ENCODE data around the gene POU6F1.

POU6F1 gene

DNA sequence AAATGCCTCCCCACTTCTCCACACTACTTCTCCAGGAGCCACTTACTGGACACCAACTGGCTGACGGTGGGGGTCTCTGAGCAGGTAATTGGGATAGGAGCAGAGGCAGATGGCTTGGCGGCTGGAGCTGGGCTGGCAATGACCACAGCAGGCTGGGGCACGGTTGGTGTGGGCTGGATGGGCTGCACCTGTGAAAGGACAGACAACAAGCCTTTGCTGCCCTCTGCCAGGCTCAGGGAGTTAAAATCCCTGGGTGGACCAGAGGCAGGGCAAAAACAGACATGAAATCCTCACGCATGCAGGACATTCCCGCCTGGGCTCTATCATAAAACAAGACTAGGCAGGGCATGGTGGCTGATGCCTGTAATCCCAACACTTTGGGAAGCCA, 25.6 kb downstream of the POU6F1 start:
- Histone ChIP-seq H3K27me3 (ENCODE audit: control insufficient read depth, insufficient read depth, low read length) (no peaks in the 10 kb centered on the region), H3K4me3 (ENCODE audit: low read length) (no peak overlapping the region), H3K36me3 (ENCODE audit: insufficient read depth, low read length) (no peaks in the 10 kb centered on the region), H3K9me3 (replicated peaks; ENCODE audit: low read length) (no peaks in the 10 kb centered on the region), H3K4me1 (ENCODE audit: control insufficient read depth, insufficient read depth, low read length) (no peaks in the 10 kb centered on the region), H3K9ac (ENCODE audit: low read depth, low read length) (no peak overlapping the region), H3K4me2 (ENCODE audit: low read length) (no peak overlapping the region)

- Histone ChIP-seq H3K9ac (ENCODE audit: low read depth, low read length) (no peak overlapping the region), H3K4me1 (ENCODE audit: control insufficient read depth, insufficient read depth, low read length) (no peaks in the 10 kb centered on the region), H3K4me3 (ENCODE audit: low read length) (no peak overlapping the region), H3K4me2 (ENCODE audit: low read length) (no peak overlapping the region), H3K36me3 (ENCODE audit: insufficient read depth, low read length) (no peaks in the 10 kb centered on the region), H3K9me3 (replicated peaks; ENCODE audit: low read length) (no peaks in the 10 kb centered on the region), H3K27me3 (ENCODE audit: control insufficient read depth, insufficient read depth, low read length) (no peaks in the 10 kb centered on the region)
These were observed 26.2 kb downstream of the POU6F1 start for GRCh38 chr12:51191516-51192283.

- H3K4me2 ChIP-seq (ENCODE audit: low read length), result no peak overlapping the region
These were observed 27.0 kb downstream of the POU6F1 start for GRCh38 chr12:51190820-51191219.

GRCh38 chr12:51189790-51190355, 28.0 kb downstream of the POU6F1 start:
- Histone ChIP-seq H3K9ac (ENCODE audit: low read depth, low read length) (no peak overlapping the region), H3K36me3 (ENCODE audit: insufficient read depth, low read length) (no peaks in the 10 kb centered on the region), H3K9me3 (replicated peaks; ENCODE audit: low read length) (no peaks in the 10 kb centered on the region), H3K4me3 (ENCODE audit: low read length) (no peak overlapping the region), H3K4me1 (ENCODE audit: control insufficient read depth, insufficient read depth, low read length) (no peaks in the 10 kb centered on the region), H3K27me3 (ENCODE audit: control insufficient read depth, insufficient read depth, low read length) (no peaks in the 10 kb centered on the region), H3K4me2 (ENCODE audit: low read length) (no peak overlapping the region)

More at GRCh38 chr12:51190820-51191219, 27.0 kb downstream of the POU6F1 start:
- Histone ChIP-seq H3K27me3 (ENCODE audit: control insufficient read depth, insufficient read depth, low read length) (no peaks in the 10 kb centered on the region), H3K4me1 (ENCODE audit: control insufficient read depth, insufficient read depth, low read length) (no peaks in the 10 kb centered on the region), H3K9ac (ENCODE audit: low read depth, low read length) (no peak overlapping the region), H3K4me3 (ENCODE audit: low read length) (no peak overlapping the region), H3K9me3 (replicated peaks; ENCODE audit: low read length) (no peaks in the 10 kb centered on the region), H3K36me3 (ENCODE audit: insufficient read depth, low read length) (no peaks in the 10 kb centered on the region)

DNA sequence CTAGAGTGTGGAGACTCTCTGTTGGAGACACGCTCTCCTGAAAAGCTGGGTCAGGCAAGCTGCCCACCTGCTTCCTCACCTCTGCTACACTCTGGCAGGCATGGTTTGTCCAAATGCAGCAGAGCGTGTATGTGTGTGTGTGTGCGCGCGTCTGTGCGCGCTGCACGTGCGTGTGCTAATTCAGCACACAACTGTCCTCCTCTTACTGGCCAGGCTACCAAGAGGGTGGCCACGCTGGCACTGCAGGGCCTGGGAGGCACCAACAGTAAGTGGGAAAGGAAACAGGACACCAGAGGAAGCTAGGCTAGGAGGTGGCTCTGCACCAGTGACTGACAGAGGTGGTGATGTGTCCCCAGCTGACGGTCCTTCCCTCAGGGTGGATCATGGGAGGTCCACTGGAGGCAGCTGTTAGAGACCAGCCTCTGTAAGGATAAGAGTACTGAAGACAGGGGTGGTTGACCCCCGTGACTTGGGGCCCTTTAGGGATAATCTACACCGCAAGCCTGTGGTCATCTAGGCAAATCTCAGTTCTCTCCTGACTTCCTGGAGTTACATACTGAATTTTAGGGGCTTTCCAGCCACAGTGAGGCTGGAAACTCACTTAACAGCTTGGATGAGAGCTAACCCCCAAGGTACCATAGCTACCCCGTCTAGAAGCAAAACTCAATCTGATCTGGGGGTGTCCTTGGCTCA, 29.4 kb downstream of the POU6F1 start:
- H3K27me3 ChIP-seq (ENCODE audit: control insufficient read depth, insufficient read depth, low read length), result no peaks in the 10 kb centered on the region
- H3K4me3 ChIP-seq (ENCODE audit: low read length), result no peak overlapping the region
- H3K36me3 ChIP-seq (ENCODE audit: insufficient read depth, low read length), result no peaks in the 10 kb centered on the region
- H3K4me1 ChIP-seq (ENCODE audit: control insufficient read depth, insufficient read depth, low read length), result no peaks in the 10 kb centered on the region
- no peak overlapping the region for H3K9ac ChIP-seq (ENCODE audit: low read depth, low read length)
- H3K4me2 ChIP-seq (ENCODE audit: low read length), result no peak overlapping the region
- no peaks in the 10 kb centered on the region for H3K9me3 ChIP-seq (replicated peaks; ENCODE audit: low read length)

- Histone ChIP-seq H3K36me3 (ENCODE audit: insufficient read depth, low read length) (no peaks in the 10 kb centered on the region), H3K4me1 (ENCODE audit: control insufficient read depth, insufficient read depth, low read length) (no peaks in the 10 kb centered on the region), H3K4me3 (ENCODE audit: low read length) (no peak overlapping the region), H3K27me3 (ENCODE audit: control insufficient read depth, insufficient read depth, low read length) (no peaks in the 10 kb centered on the region), H3K4me2 (ENCODE audit: low read length) (no peak overlapping the region), H3K9ac (ENCODE audit: low read depth, low read length) (no peak overlapping the region), H3K9me3 (replicated peaks; ENCODE audit: low read length) (no peaks in the 10 kb centered on the region)
These were observed 30.4 kb downstream of the POU6F1 start for GRCh38 chr12:51187370-51187987.

- Histone ChIP-seq H3K4me1 (ENCODE audit: control insufficient read depth, insufficient read depth, low read length) (no peaks in the 10 kb centered on the region), H3K9me3 (replicated peaks; ENCODE audit: low read length) (no peaks in the 10 kb centered on the region), H3K9ac (ENCODE audit: low read depth, low read length) (no peak overlapping the region), H3K4me2 (ENCODE audit: low read length) (no peak overlapping the region), H3K4me3 (ENCODE audit: low read length) (no peak overlapping the region), H3K27me3 (ENCODE audit: control insufficient read depth, insufficient read depth, low read length) (no peaks in the 10 kb centered on the region), H3K36me3 (ENCODE audit: insufficient read depth, low read length) (no peaks in the 10 kb centered on the region)
These were observed 31.3 kb downstream of the POU6F1 start for GRCh38 chr12:51186465-51187085.

DNA sequence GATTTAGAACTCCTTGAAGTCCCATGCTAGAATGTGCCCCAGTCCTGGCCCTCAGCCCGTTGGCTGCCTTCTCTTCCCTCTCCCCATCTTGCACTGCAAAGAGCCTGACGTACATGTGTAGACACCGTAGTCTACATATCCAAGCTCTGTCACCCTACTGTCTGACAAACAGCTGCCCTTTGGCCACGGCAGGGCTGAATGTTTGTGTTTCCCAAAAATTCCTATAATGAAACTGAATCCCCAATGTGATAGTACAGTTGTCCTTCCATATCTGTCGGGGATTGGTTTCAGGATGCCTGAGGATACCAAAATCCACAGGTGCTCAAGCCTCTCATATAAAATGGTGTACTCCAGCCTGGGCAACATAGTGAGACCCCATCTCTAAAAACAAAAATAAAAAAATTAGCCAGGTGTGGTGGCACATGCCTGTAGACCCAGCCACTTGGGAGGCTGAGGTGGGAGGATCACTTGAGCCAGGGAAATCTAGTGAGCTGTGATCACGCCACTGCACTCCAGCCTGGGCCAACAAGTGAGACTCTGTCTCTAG, 32.6 kb downstream of the POU6F1 start:
- no peak overlapping the region for H3K9ac ChIP-seq (ENCODE audit: low read depth, low read length)
- H3K36me3 ChIP-seq (ENCODE audit: insufficient read depth, low read length), result no peaks in the 10 kb centered on the region
- no peaks in the 10 kb centered on the region for H3K9me3 ChIP-seq (replicated peaks; ENCODE audit: low read length)

GRCh38 chr12:51183816-51184215, 34.0 kb downstream of the POU6F1 start:
- H3K9me3 ChIP-seq (replicated peaks; ENCODE audit: low read length), result no peaks in the 10 kb centered on the region
- no peaks in the 10 kb centered on the region for H3K36me3 ChIP-seq (ENCODE audit: insufficient read depth, low read length)
- no peaks in the 10 kb centered on the region for H3K27me3 ChIP-seq (ENCODE audit: control insufficient read depth, insufficient read depth, low read length)
- H3K4me1 ChIP-seq (ENCODE audit: control insufficient read depth, insufficient read depth, low read length), result no peaks in the 10 kb centered on the region
- no peak overlapping the region for H3K4me3 ChIP-seq (ENCODE audit: low read length)
- no peak overlapping the region for H3K9ac ChIP-seq (ENCODE audit: low read depth, low read length)
- H3K4me2 ChIP-seq (ENCODE audit: low read length), result no peak overlapping the region

More for the DNA sequence above, 32.6 kb downstream of the POU6F1 start:
- no peaks in the 10 kb centered on the region for H3K27me3 ChIP-seq (ENCODE audit: control insufficient read depth, insufficient read depth, low read length)
- H3K4me1 ChIP-seq (ENCODE audit: control insufficient read depth, insufficient read depth, low read length), result no peaks in the 10 kb centered on the region
- no peak overlapping the region for H3K4me3 ChIP-seq (ENCODE audit: low read length)
- H3K4me2 ChIP-seq (ENCODE audit: low read length), result no peak overlapping the region

GRCh38 chr12:51183349-51183748, 34.5 kb downstream of the POU6F1 start:
- H3K4me2 ChIP-seq (ENCODE audit: low read length), result no peak overlapping the region
- H3K9me3 ChIP-seq (replicated peaks; ENCODE audit: low read length), result no peaks in the 10 kb centered on the region
- H3K4me1 ChIP-seq (ENCODE audit: control insufficient read depth, insufficient read depth, low read length), result no peaks in the 10 kb centered on the region
- H3K36me3 ChIP-seq (ENCODE audit: insufficient read depth, low read length), result no peaks in the 10 kb centered on the region
- H3K27me3 ChIP-seq (ENCODE audit: control insufficient read depth, insufficient read depth, low read length), result no peaks in the 10 kb centered on the region
- no peak overlapping the region for H3K9ac ChIP-seq (ENCODE audit: low read depth, low read length)
- H3K4me3 ChIP-seq (ENCODE audit: low read length), result no peak overlapping the region

DNA sequence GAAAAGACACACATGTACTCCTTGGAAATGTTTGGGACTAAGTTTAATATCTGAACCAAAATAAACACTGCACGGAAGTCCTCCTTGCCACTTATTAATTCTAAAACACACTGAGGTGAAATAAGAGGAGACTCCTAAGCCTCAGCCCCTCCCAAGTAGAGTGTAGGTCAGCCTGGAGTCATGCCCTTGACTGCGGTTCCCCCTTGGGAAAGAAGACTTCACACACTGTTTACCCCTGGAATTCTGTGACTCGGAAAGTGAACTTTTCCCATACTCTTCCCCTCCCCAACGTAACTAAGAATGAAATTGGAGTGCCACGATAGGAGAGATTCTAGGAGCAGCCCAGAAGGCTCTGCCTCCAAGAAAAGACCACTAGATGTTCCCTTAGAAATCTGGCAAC, 36.3 kb downstream of the POU6F1 start:
- no peaks in the 10 kb centered on the region for H3K4me1 ChIP-seq (ENCODE audit: control insufficient read depth, insufficient read depth, low read length)
- no peak overlapping the region for H3K4me3 ChIP-seq (ENCODE audit: low read length)
- no peaks in the 10 kb centered on the region for H3K36me3 ChIP-seq (ENCODE audit: insufficient read depth, low read length)
- no peak overlapping the region for H3K9ac ChIP-seq (ENCODE audit: low read depth, low read length)
- no peaks in the 10 kb centered on the region for H3K9me3 ChIP-seq (replicated peaks; ENCODE audit: low read length)
- no peaks in the 10 kb centered on the region for H3K27me3 ChIP-seq (ENCODE audit: control insufficient read depth, insufficient read depth, low read length)
- no peak overlapping the region for H3K4me2 ChIP-seq (ENCODE audit: low read length)
